ENCODE results near the gene C20orf204. TPM values are rescaled to one million over a fixed set of nuclear protein-coding genes. Genes with fewer than 3 reads are reported as not detected.

Gene C20orf204
- total RNA-seq, 2 donors from 2014 or later, result 12.8 to 21.5 TPM

- ATAC-seq (replicated peaks), result no peak
- no peaks in the 10 kb centered on the region for H3K9me3 Mint-ChIP-seq
- H3K27ac Mint-ChIP-seq, result no peak overlapping the region
- H3K4me1 Mint-ChIP-seq, result peaks cover 4% of the 10 kb centered on the region
- peaks cover 11% of the 10 kb centered on the region for H3K27me3 Mint-ChIP-seq
- peaks cover 5% of the 10 kb centered on the region for H3K36me3 Mint-ChIP-seq (ENCODE audit: low read depth)
- H3K4me3 Mint-ChIP-seq, result no peak overlapping the region
Measured at GRCh38 chr20:64053841-64054661, 18.1 kb downstream of the C20orf204 start.

- peaks cover 5% of the 10 kb centered on the region for H3K36me3 Mint-ChIP-seq (ENCODE audit: low read depth)
- H3K4me1 Mint-ChIP-seq, result peaks cover 4% of the 10 kb centered on the region
- no peak overlapping the region for H3K27ac Mint-ChIP-seq
- peaks cover 11% of the 10 kb centered on the region for H3K27me3 Mint-ChIP-seq
- H3K9me3 Mint-ChIP-seq, result no peaks in the 10 kb centered on the region
- no peak for ATAC-seq (replicated peaks)
- peak overlapping the region; percentile 14 for H3K4me3 Mint-ChIP-seq
Measured at GRCh38 chr20:64055396-64055892, 19.5 kb downstream of the C20orf204 start.

- no peaks in the 10 kb centered on the region for H3K9me3 Mint-ChIP-seq
- peaks cover 4% of the 10 kb centered on the region for H3K4me1 Mint-ChIP-seq
- peaks cover 5% of the 10 kb centered on the region for H3K36me3 Mint-ChIP-seq (ENCODE audit: low read depth)
- peaks cover 8% of the 10 kb centered on the region for H3K27me3 Mint-ChIP-seq
- H3K4me3 Mint-ChIP-seq, result no peak overlapping the region
- ATAC-seq (replicated peaks), result no peak
- H3K27ac Mint-ChIP-seq, result no peak overlapping the region
Measured at GRCh38 chr20:64055893-64056638, 20.1 kb downstream of the C20orf204 start.

- peak overlapping the region; percentile 83 for H3K4me3 Mint-ChIP-seq
- no peaks in the 10 kb centered on the region for H3K9me3 Mint-ChIP-seq
- H3K4me1 Mint-ChIP-seq, result peaks cover 4% of the 10 kb centered on the region
- no peak for ATAC-seq (replicated peaks)
- H3K27me3 Mint-ChIP-seq, result peaks cover 8% of the 10 kb centered on the region
- no peak overlapping the region for H3K27ac Mint-ChIP-seq
- H3K36me3 Mint-ChIP-seq (ENCODE audit: low read depth), result peaks cover 5% of the 10 kb centered on the region
Measured at GRCh38 chr20:64056639-64056888, 20.6 kb downstream of the C20orf204 start.

- H3K9me3 Mint-ChIP-seq, result no peaks in the 10 kb centered on the region
- peaks cover 5% of the 10 kb centered on the region for H3K36me3 Mint-ChIP-seq (ENCODE audit: low read depth)
- H3K4me3 Mint-ChIP-seq, result peak overlapping the region; percentile 83
- H3K27ac Mint-ChIP-seq, result peak overlapping the region; percentile 76
- H3K27me3 Mint-ChIP-seq, result peaks cover 8% of the 10 kb centered on the region
- ATAC-seq (replicated peaks), result peak; percentile 69
- H3K4me1 Mint-ChIP-seq, result peaks cover 4% of the 10 kb centered on the region
Measured at GRCh38 chr20:64056889-64057627, 21.1 kb downstream of the C20orf204 start.

GRCh38 chr20:64057628-64058498, 21.9 kb downstream of the C20orf204 start:
- no peaks in the 10 kb centered on the region for H3K9me3 Mint-ChIP-seq
- H3K27ac Mint-ChIP-seq, result peak overlapping the region; percentile 76
- peaks cover 8% of the 10 kb centered on the region for H3K27me3 Mint-ChIP-seq
- H3K4me3 Mint-ChIP-seq, result peak overlapping the region; percentile 83
- peaks cover 5% of the 10 kb centered on the region for H3K36me3 Mint-ChIP-seq (ENCODE audit: low read depth)
- H3K4me1 Mint-ChIP-seq, result peaks cover 4% of the 10 kb centered on the region
- peak; percentile 79 for ATAC-seq (replicated peaks)

- H3K27ac Mint-ChIP-seq, result peak overlapping the region; percentile 51
- no peaks in the 10 kb centered on the region for H3K9me3 Mint-ChIP-seq
- H3K4me3 Mint-ChIP-seq, result peak overlapping the region; percentile 83
- H3K36me3 Mint-ChIP-seq (ENCODE audit: low read depth), result peaks cover 5% of the 10 kb centered on the region
- H3K4me1 Mint-ChIP-seq, result peaks cover under 1% of the 10 kb centered on the region
- ATAC-seq (replicated peaks), result peak; percentile 20
- H3K27me3 Mint-ChIP-seq, result peaks cover 2% of the 10 kb centered on the region
Measured at GRCh38 chr20:64058536-64058935, 22.6 kb downstream of the C20orf204 start.

GRCh38 chr20:64062276-64062595, 26.3 kb downstream of the C20orf204 start:
- Mint-ChIP-seq H3K27me3 (no peaks in the 10 kb centered on the region), H3K9me3 (no peaks in the 10 kb centered on the region), H3K36me3 (ENCODE audit: low read depth) (peaks cover 9% of the 10 kb centered on the region), H3K27ac (no peak overlapping the region), H3K4me3 (peak overlapping the region; percentile 89), H3K4me1 (peaks cover 25% of the 10 kb centered on the region)
- ATAC-seq (replicated peaks), result no peak

- no peaks in the 10 kb centered on the region for H3K27me3 Mint-ChIP-seq
- peak within 1 kb of the TSS; percentile 89 for H3K27ac Mint-ChIP-seq
- peak; percentile 83 for ATAC-seq (replicated peaks)
- peaks cover 9% of the 10 kb centered on the region for H3K36me3 Mint-ChIP-seq (ENCODE audit: low read depth)
- H3K9me3 Mint-ChIP-seq, result no peaks in the 10 kb centered on the region
- peak within 1 kb of the TSS; percentile 89 for H3K4me3 Mint-ChIP-seq
- H3K4me1 Mint-ChIP-seq, result peaks cover 26% of the 10 kb centered on the region
Measured at GRCh38 chr20:64062596-64063388, 26.8 kb downstream of the C20orf204 start, which contains the start of gene TCEA2. TSS of gene TCEA2 (plus strand) at chr20:64063198. CDS start at chr20:64063313, 115 bp downstream.

- H3K27me3 Mint-ChIP-seq, result no peaks in the 10 kb centered on the region
- H3K4me3 Mint-ChIP-seq, result peak overlapping the region; percentile 89
- peak; percentile 30 for ATAC-seq (replicated peaks)
- H3K36me3 Mint-ChIP-seq (ENCODE audit: low read depth), result peaks cover 5% of the 10 kb centered on the region
- H3K9me3 Mint-ChIP-seq, result no peaks in the 10 kb centered on the region
- H3K4me1 Mint-ChIP-seq, result peaks cover 32% of the 10 kb centered on the region
- H3K27ac Mint-ChIP-seq, result peak overlapping the region; percentile 89
Measured at GRCh38 chr20:64063389-64064144, 27.6 kb downstream of the C20orf204 start.

- Mint-ChIP-seq H3K4me3 (peak overlapping the region; percentile 89), H3K36me3 (ENCODE audit: low read depth) (peaks cover 5% of the 10 kb centered on the region), H3K4me1 (peaks cover 32% of the 10 kb centered on the region), H3K27me3 (no peaks in the 10 kb centered on the region), H3K9me3 (no peaks in the 10 kb centered on the region), H3K27ac (peak overlapping the region; percentile 89)
- no peak for ATAC-seq (replicated peaks)
Measured at GRCh38 chr20:64064145-64064698, 28.2 kb downstream of the C20orf204 start.

All from activated T-helper 17 cell treated with anti-CD3 and anti-CD28 coated beads, Interleukin-2, amount 50 U/mL, for 72 hours (primary cell).